Embryonic facial prominence (tissue), 1 donor: ENCODE measurements around the gene PPHLN1.
"Not testable (repeated sequence)": the region's sequence is repeated elsewhere in the genome, so short reads cannot be mapped to it uniquely, and the experiment has no call there.

ENCODE experiments used
- DNase-seq: peaks from one replicate; pipeline ENCODE4 v3.0.0-alpha.2; 2016; ENCODE audit errors: extremely low spot score

The PPHLN1 gene

GRCh38 chr12:42372154-42372791, 46.3 kb downstream of the PPHLN1 start:
- DNase-seq = no peak

GRCh38 chr12:42373669-42374068, 47.7 kb downstream of the PPHLN1 start:
- DNase-seq = no peak

DNA sequence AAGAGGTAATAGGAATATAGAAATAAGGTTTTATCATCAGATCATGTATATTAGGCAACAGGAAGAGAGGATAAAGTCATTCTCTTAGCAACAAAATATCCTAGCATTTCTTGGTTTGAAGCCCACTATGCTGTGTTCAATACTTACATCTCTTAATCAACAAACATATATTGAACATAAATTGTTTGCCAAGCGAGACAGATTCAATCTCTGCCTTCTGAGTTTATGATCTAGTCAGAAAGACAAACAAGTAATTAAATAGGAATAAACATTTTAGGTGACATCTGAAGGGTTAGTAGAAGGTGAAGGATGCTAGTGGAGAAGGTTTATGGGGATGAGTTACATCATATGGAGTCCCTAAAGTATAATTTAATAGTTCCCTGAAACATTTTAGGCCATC, 54.8 kb downstream of the PPHLN1 start:
- DNase-seq = no peak

GRCh38 chr12:42382013-42382696, 56.2 kb downstream of the PPHLN1 start:
- DNase-seq = no peak

DNA sequence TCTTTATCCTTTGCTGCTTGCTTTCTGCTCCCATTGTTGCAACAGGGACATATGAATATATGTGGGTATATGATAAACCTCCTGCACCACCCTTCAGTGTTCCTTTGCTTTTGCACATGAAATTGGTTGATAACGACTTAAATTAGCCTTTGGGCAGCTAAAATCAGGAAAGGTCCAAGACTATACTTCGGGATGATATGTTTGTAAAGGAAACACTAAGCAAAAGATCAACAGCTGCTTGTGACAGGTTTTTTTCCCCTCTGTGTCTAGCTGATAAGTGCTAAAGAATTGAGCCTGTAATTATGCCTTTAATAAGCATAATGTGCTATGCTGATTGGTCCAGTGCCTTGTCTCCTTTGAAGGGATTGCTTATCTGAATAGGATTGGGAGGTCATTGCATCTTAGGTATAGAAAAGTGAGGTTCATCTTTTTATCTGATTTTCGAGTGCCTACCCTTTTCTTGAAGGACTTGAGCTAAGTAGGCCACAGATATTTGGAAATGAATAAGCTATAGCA, 59.4 kb downstream of the PPHLN1 start:
- DNase-seq = no peak

GRCh38 chr12:42386308-42386707, 60.3 kb downstream of the PPHLN1 start:
- no peak for DNase-seq

GRCh38 chr12:42388086-42388485, 62.1 kb downstream of the PPHLN1 start:
- DNase-seq = not testable (repeated sequence)

GRCh38 chr12:42394429-42394828, 68.5 kb downstream of the PPHLN1 start:
- DNase-seq = no peak

DNA sequence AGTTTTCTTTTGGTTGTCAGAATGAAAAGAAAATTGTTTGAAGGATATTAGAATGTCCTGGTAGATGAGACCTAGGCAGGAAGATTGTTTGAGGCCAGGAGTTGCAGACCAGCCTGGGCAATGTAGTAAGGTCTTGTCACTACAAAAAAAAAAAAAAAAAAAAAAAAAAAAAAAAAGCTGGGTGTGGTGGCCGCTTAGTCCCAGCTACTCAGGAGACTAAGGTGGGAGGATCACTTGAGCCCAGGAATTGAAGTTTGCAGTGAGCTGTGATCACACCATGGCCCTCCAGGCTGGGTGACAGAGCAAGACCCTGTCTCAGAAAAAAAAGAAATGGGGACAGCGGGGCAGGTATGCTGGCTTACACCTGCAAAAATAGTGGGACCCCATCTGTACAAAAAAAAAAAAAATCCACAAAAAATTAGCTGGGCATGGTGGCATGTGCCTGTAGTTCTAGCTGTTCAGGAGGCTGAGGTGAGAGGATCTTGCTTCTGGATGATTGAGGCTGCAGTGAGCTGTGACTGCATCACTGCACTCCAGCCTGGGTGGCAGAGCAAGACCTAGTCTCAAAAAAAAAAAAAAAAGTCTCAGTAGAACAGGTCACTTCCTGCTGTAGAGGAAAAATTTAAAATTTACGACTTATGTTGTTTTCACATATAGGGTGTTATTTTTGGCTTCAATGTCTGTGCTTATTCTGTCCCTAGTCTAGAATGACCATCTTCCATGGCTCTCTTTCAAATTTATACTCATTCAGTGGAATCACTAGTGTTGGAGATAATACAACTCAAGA, 70.7 kb downstream of the PPHLN1 start:
- DNase-seq = no peak

- no peak for DNase-seq
Measured at GRCh38 chr12:42402821-42403411, 76.9 kb downstream of the PPHLN1 start.

DNA sequence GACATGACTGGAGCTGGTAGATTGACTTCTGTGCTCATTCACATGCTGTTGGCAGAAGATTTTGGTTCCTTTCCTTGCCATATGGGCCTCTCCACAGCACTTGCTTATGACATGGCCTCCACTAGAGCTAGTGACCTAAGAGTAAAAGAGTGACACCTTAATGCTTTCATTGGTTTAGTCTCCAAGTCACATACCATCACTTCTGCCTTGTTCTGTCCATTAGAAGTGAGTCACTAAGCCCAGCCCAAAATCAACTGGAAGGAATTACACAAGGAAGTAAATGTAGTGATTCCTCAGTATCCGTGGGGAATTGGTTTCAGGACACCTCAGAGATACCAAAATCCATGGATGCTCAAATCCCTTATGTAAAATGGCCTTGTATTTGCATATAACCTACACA, 81.3 kb downstream of the PPHLN1 start:
- no peak for DNase-seq

GRCh38 chr12:42409471-42409870, 83.5 kb downstream of the PPHLN1 start:
- DNase-seq = no peak

DNA sequence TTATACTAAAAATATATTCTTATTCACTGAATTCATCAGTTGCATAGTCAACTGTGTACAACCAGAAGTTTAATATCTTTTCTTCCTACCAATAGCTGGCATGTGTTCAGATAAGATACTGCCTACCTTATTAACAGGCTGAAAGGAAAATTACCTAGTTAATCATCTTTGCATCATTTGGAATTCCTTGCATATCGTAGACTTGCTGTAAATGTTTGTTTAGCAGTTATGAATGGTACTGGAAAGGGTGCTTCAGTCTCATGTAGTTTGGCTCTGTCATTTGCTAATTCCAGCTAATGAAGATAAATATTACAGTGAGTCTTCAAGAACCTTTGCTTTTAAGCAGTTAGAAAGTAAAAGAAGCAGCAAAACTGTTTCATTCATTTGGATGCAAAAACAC, 84.4 kb downstream of the PPHLN1 start:
- DNase-seq = no peak

GRCh38 chr12:42420395-42420794, 94.4 kb downstream of the PPHLN1 start:
- no peak for DNase-seq

GRCh38 chr12:42421844-42422779, 96.1 kb downstream of the PPHLN1 start:
- no peak for DNase-seq

GRCh38 chr12:42422785-42423184, 96.8 kb downstream of the PPHLN1 start:
- no peak for DNase-seq

GRCh38 chr12:42426746-42427145, 100.8 kb downstream of the PPHLN1 start:
- DNase-seq = no peak

- no peak for DNase-seq
Measured at GRCh38 chr12:42428850-42429249, 102.9 kb downstream of the PPHLN1 start.

DNA sequence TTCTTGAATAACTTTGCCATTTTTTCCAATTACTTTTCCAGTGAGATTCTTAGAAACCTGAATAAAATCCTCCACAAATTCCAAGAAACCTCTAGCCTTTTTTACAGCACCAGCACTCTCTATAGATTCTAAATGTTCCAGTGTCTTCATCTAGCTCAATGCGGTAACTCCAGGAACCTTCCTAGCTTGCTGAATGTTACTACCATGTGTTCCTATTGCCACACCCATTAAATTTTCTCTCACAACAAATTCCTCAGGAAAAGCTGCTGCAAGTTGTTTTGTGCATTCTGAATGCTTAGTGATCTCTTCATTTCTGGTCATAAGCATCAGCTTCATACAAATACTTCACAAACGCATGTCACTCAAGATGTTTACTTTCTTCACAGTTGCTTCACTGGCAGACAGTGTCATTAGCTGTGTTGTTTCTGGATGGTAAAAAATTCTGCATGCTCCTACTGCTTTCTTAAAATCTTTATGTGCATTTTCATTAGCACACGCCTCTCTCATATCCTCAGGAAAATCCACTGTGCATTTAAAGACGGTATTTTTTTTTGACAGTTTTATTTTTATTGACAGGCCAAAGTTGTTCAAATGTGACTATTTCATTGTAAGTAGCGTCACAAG, 106.7 kb downstream of the PPHLN1 start:
- DNase-seq = no peak

GRCh38 chr12:42440608-42441007, 114.6 kb downstream of the PPHLN1 start:
- no peak for DNase-seq

DNA sequence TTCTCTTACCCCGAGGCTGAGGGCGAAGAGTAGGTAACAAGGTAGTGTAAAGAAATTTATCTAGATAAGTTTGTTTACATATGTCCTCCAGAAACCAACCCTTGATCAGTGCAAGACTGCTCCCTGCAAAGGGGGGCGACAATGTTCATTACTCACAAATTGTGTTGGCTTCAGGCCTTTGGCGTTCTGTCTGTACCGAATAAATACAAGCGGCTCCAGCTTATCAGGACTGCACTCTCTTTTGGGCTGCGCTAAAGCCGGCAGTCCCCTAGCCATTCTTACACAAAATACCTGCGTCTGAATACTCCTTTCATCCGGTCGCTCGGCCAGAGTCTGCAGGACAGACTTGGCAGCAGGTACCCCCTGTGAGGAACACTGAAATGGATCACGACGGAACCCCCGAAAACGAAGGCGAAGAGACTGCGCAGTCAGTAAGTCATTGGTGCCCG, 116.4 kb downstream of the PPHLN1 start:
- DNase-seq = no peak
